ENCODE measurements around the gene M1AP. TPM values are rescaled to one million over a fixed set of nuclear protein-coding genes. Genes with fewer than 3 reads are reported as not detected.

M1AP gene
- total RNA-seq, 1 experiment from 2014 or later: not detected

DNA sequence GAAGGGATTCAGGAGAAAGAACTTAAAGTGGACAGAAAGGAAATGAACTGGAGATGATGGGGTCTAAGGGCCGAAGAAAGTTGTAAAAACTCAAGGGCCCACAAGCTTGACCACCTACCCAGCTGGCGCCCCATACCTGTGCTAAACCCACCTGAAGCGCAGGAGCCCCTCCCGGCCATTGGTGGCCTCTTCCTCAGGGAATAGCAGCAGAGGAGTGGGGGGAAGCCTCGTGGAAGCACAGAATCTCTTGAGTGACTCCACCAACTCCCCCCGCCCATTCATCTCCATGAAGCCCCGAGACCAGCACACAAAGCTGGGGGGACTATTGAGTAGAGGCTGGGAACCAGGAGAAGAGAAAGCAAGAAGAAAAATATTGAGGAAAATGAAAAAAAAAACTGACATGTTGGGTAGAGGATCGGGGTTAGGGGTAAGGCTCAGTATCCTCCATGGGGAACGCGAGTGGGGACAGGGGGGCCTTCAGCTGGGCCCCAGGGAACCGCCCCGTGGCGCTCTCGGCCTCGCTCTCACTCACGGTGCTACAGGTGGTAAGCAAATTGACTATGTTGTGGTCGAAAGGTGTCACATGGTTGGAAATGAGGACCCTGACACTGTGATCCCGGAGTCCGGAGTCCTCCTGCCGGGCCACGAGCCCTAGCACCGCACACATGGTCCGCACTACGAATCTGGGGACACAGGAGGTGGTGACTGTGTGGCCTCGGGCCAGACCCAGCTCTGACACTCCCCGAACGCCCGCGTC lies 119.4 kb downstream of the M1AP start:
- CTCF ChIA-PET: interaction anchor here (0.7 to 1.0 kb wide), 2 partner anchors 24 to 59 kb away, joined by 3 to 4 read pairs; no protein-coding TSS in a partner anchor
- TF ChIP-seq CTCF (IDR thresholded peaks at IDR 0.05): no peak
- no peak for TF ChIP-seq REST (IDR thresholded peaks at IDR 0.05; ENCODE audit: insufficient read depth in 1 of 2, low read depth in 2 of 2, low read length in 1 of 2)
- TF ChIP-seq TCF7L2 (IDR thresholded peaks at IDR 0.05; ENCODE audit: low read depth, low read length): no peak
- BruUV-seq (replicated peaks): no TSS peak

DNA sequence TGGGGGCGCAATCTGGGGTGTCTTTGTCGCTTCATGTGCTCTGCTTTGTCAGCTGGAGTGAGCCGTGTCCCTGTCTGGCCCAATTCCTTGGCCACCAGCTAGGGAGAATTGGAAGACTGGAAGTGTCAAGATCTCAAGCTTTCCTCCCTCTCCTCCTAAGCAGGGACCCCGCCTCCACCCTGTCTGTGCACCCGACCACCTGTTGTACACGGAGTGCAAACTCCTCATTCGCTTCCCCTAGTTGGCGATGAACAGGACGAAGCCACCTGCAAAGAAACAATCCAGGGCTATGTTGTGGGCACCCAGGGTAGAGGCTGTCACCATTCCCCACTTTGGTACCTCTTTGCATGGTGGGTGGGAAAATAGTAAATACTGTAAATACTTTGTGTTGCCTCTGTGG lies 120.4 kb downstream of the M1AP start:
- intact Hi-C loops (cut with micrococcal nuclease; ENCODE audit: unreplicated experiment) (no loop called here), in situ Hi-C loops (cut with HindIII; ENCODE audit: low pct_unique_long_range_greater_than_20kb, low sequenced_read_pairs) (no loop called here)
- ChIA-PET CTCF (no interaction called here), POLR2A (no interaction called here)
- Histone ChIP-seq H3K9me3 (ENCODE audit: control insufficient read depth, insufficient read depth, low read depth, low read length) (no peaks in the 10 kb centered on the region), H3K27ac (ENCODE audit: low read length) (no peak overlapping the region), H3K4me1 (ENCODE audit: control insufficient read depth, insufficient read depth, low read length) (peaks cover 6% of the 10 kb centered on the region), H3K27me3 (ENCODE audit: control insufficient read depth, insufficient read depth, low read length) (no peaks in the 10 kb centered on the region), H3K4me3 (ENCODE audit: low read depth in 2 of 2, low read length in 2 of 2) (no peak overlapping the region), H3K36me3 (ENCODE audit: control insufficient read depth, insufficient read depth, low read length) (peaks cover 3% of the 10 kb centered on the region)
- DNase-seq (ENCODE audit: low read depth, low spot score) (no peak), ATAC-seq (no peak)
- BruUV-seq (replicated peaks): TSS peak; percentile 92
- TF ChIP-seq REST (IDR thresholded peaks at IDR 0.05; ENCODE audit: insufficient read depth in 1 of 2, low read depth in 2 of 2, low read length in 1 of 2) (no peak), CTCF (IDR thresholded peaks at IDR 0.05) (no peak), TCF7L2 (IDR thresholded peaks at IDR 0.05; ENCODE audit: low read depth, low read length) (no peak), SIN3A (IDR thresholded peaks at IDR 0.05; ENCODE audit: borderline replicate concordance, insufficient read depth, low read depth, low read length) (no peak), POLR2AphosphoS5 (IDR thresholded peaks at IDR 0.05; ENCODE audit: low read depth, low read length) (no peak)

More for the DNA sequence above, 119.4 kb downstream of the M1AP start:
- Histone ChIP-seq H3K9me3 (ENCODE audit: control insufficient read depth, insufficient read depth, low read depth, low read length) (no peaks in the 10 kb centered on the region), H3K27me3 (ENCODE audit: control insufficient read depth, insufficient read depth, low read length) (no peaks in the 10 kb centered on the region), H3K4me3 (ENCODE audit: low read depth in 2 of 2, low read length in 2 of 2) (peak overlapping the region; percentile 87 to 99), H3K27ac (ENCODE audit: low read length) (peak overlapping the region; percentile 92), H3K4me1 (ENCODE audit: control insufficient read depth, insufficient read depth, low read length) (peaks cover 6% of the 10 kb centered on the region), H3K36me3 (ENCODE audit: control insufficient read depth, insufficient read depth, low read length) (peaks cover 3% of the 10 kb centered on the region)
- POLR2A ChIA-PET: interaction anchor here (0.6 kb wide), 1 partner anchor 46 kb away, joined by 6 read pairs; no protein-coding TSS in a partner anchor
- DNase-seq (ENCODE audit: low read depth, low spot score) (no peak), ATAC-seq (peak; percentile 26)
- in situ Hi-C loops (cut with HindIII; ENCODE audit: low pct_unique_long_range_greater_than_20kb, low sequenced_read_pairs): no loop called here
- intact Hi-C loops (cut with micrococcal nuclease; ENCODE audit: unreplicated experiment): no loop called here

All from Panc1 (cell line).